H9 (cell line): ENCODE results near the gene RPP14. TPM values are rescaled to one million over a fixed set of nuclear protein-coding genes. Genes with fewer than 3 reads are reported as not detected.

Experiments
- DNase-seq: peaks from one replicate; pipeline ENCODE4 v3.0.0-alpha.2; 2017
- H2AFZ ChIP-seq: one replicate; pipeline ENCODE4 v1.6.1; 2013; ENCODE audit warnings: mild to moderate bottlenecking, low read length, control low read depth, moderate library complexity
- H2AK5ac ChIP-seq: 2 replicates; pipeline ENCODE4 v1.6.1; 2013; ENCODE audit warnings: low read length, control low read depth, mixed read lengths; ENCODE audit not compliant: insufficient read length
- H2BK120ac ChIP-seq: one replicate; pipeline ENCODE4 v1.6.1; 2013; ENCODE audit warnings: low read depth, mild to moderate bottlenecking, low read length, control low read depth, inconsistent platforms; ENCODE audit not compliant: poor library complexity, severe bottlenecking
- H2BK12ac ChIP-seq: 2 replicates; pipeline ENCODE4 v1.6.1; 2013; ENCODE audit warnings: low read length, control low read depth, mixed read lengths, low read depth; ENCODE audit not compliant: insufficient read length
- H2BK15ac ChIP-seq: 2 replicates; pipeline ENCODE4 v1.6.1; 2013; ENCODE audit warnings: low read depth, low read length, control low read depth
- H2BK20ac ChIP-seq: one replicate; pipeline ENCODE4 v1.6.1; 2013; ENCODE audit warnings: low read depth, mild to moderate bottlenecking, low read length, control low read depth, inconsistent platforms; ENCODE audit not compliant: poor library complexity, severe bottlenecking
- H2BK5ac ChIP-seq: 2 replicates; pipeline ENCODE4 v1.6.1; 2013; ENCODE audit warnings: low read length, control low read depth, mixed read lengths; ENCODE audit not compliant: insufficient read length
- H3K14ac ChIP-seq: 2 replicates; pipeline ENCODE4 v1.6.1; 2013; ENCODE audit warnings: low read length, control low read depth; ENCODE audit not compliant: insufficient read depth
- H3K18ac ChIP-seq: 2 replicates; pipeline ENCODE4 v1.6.1; 2013; ENCODE audit warnings: low read depth, mild to moderate bottlenecking, mixed read lengths, low read length, control low read depth; ENCODE audit not compliant: insufficient read length
- H3K23ac ChIP-seq: 2 replicates; pipeline ENCODE4 v1.6.1; 2013; ENCODE audit warnings: low read length, control low read depth, mixed read lengths, low read depth; ENCODE audit not compliant: insufficient read length
- H3K23me2 ChIP-seq: 2 replicates; pipeline ENCODE4 v1.6.1; 2013; ENCODE audit warnings: low read depth, mild to moderate bottlenecking, mixed read lengths, low read length, control low read depth; ENCODE audit not compliant: insufficient read length, poor library complexity, severe bottlenecking
- H3K27ac ChIP-seq: 2 replicates; pipeline ENCODE4 v1.5.1; 2013; ENCODE audit warnings: low read length, control low read depth, mixed read lengths, low read depth; ENCODE audit not compliant: insufficient read length
- H3K27me3 ChIP-seq: 2 replicates; pipeline ENCODE4 v1.6.1; 2013; ENCODE audit warnings: low read length, control low read depth, inconsistent platforms; ENCODE audit not compliant: insufficient read depth
- H3K4ac ChIP-seq: 2 replicates; pipeline ENCODE4 v1.6.1; 2013; ENCODE audit warnings: low read depth, mild to moderate bottlenecking, control low read depth, inconsistent platforms, low read length, moderate library complexity
- H3K4me1 ChIP-seq: 2 replicates; pipeline ENCODE4 v1.6.1; 2013; ENCODE audit warnings: low read length, control low read depth, inconsistent platforms; ENCODE audit not compliant: insufficient read depth
- H3K4me2 ChIP-seq: 2 replicates; pipeline ENCODE4 v1.6.1; 2013; ENCODE audit warnings: low read length, control low read depth, mixed read lengths; ENCODE audit not compliant: insufficient read length, insufficient read depth
- H3K56ac ChIP-seq: 2 replicates; pipeline ENCODE4 v1.6.1; 2013; ENCODE audit warnings: low read depth, mild to moderate bottlenecking, mixed read lengths, low read length, control low read depth; ENCODE audit not compliant: insufficient read length
- H3K79me1 ChIP-seq: 2 replicates; pipeline ENCODE4 v1.6.1; 2013; ENCODE audit warnings: low read depth, mild to moderate bottlenecking, moderate library complexity, low read length, control low read depth, inconsistent platforms; ENCODE audit not compliant: insufficient read depth, poor library complexity, severe bottlenecking
- H3K79me2 ChIP-seq: 2 replicates; pipeline ENCODE4 v1.6.1; 2013; ENCODE audit warnings: low read length, control low read depth, inconsistent platforms; ENCODE audit not compliant: insufficient read depth
- H3K9ac ChIP-seq: 2 replicates; pipeline ENCODE4 v1.6.1; 2013; ENCODE audit warnings: low read length, control low read depth, mixed read lengths; ENCODE audit not compliant: insufficient read length; ENCODE audit errors: extremely low read depth
- H3K9me3 ChIP-seq: one replicate; pipeline ENCODE4 v1.6.1; 2013; ENCODE audit warnings: low read depth, low read length, inconsistent platforms; ENCODE audit not compliant: control insufficient read depth
- H3T11ph ChIP-seq: one replicate; pipeline ENCODE4 v1.6.1; 2013; ENCODE audit warnings: mild to moderate bottlenecking, low read length, control low read depth, inconsistent platforms
- H4K20me1 ChIP-seq: one replicate; pipeline ENCODE4 v1.6.1; 2013; ENCODE audit not compliant: control insufficient read depth, insufficient read length, insufficient read depth
- H4K5ac ChIP-seq: 2 replicates; pipeline ENCODE4 v1.6.1; 2013; ENCODE audit warnings: low read depth, mild to moderate bottlenecking, mixed read lengths, low read length, control low read depth; ENCODE audit not compliant: insufficient read length
- H4K8ac ChIP-seq: replicated peaks from 2 replicates; pipeline ENCODE4 v1.6.1; 2013; ENCODE audit warnings: low read length, control low read depth, mixed read lengths, low read depth; ENCODE audit not compliant: insufficient read length
- H4K91ac ChIP-seq: 2 replicates; pipeline ENCODE4 v1.6.1; 2013; ENCODE audit warnings: low read depth, mild to moderate bottlenecking, moderate library complexity, mixed read lengths, low read length, control low read depth; ENCODE audit not compliant: insufficient read length
- H3K27ac Mint-ChIP-seq, 3 experiments: 2 replicates in 2 of 3; 3 replicates in 1 of 3; pipeline ENCODE4 v1.8.0; 2020 to 2021; ENCODE audit warnings: mixed read lengths in 3 of 3, mild to moderate bottlenecking in 1 of 3, moderate library complexity in 1 of 3
- H3K27me3 Mint-ChIP-seq: 2 replicates; pipeline ENCODE4 v1.8.0; 2021; ENCODE audit warnings: low read depth, mild to moderate bottlenecking, moderate library complexity, mixed read lengths
- H3K36me3 Mint-ChIP-seq, 3 experiments: 2 replicates in 2 of 3; 3 replicates in 1 of 3; pipeline ENCODE4 v1.8.0; 2020 to 2021; ENCODE audit warnings: low read depth in 3 of 3, mixed read lengths in 3 of 3; ENCODE audit not compliant: insufficient read depth in 1 of 3
- H3K4me1 Mint-ChIP-seq, 2 experiments: 2 replicates each; pipeline ENCODE4 v1.8.0; 2020; ENCODE audit warnings: mixed read lengths in 2 of 2
- H3K4me3 Mint-ChIP-seq, 2 experiments: 2 replicates in 1 of 2; 3 replicates in 1 of 2; pipeline ENCODE4 v1.8.0; 2020 to 2021; ENCODE audit warnings: mild to moderate bottlenecking in 2 of 2, mixed read lengths in 2 of 2, moderate library complexity in 1 of 2
- H3K9me3 Mint-ChIP-seq, 2 experiments: 2 replicates in 1 of 2; 3 replicates in 1 of 2; pipeline ENCODE4 v1.8.0; 2020; ENCODE audit warnings: mild to moderate bottlenecking in 2 of 2, mixed read lengths in 2 of 2, moderate library complexity in 1 of 2
- WGBS: extraction: QIAGEN DNeasy Blood & Tissue Kit; methylation state at CpG from one replicate; pipeline ENCODE4 v1.1.7; 2013; ENCODE audit warnings: missing lambda C conversion rate, low lambda C conversion rate, mixed read lengths; ENCODE audit not compliant: insufficient read length; ENCODE audit errors: extremely low coverage; 5-methylcytosine and 5-hydroxymethylcytosine counted together
- total RNA-seq: library from RNA; stranded (reverse); gene quantifications from 2 replicates; pipeline ENCODE4 v1.2.1, GENCODE V29; 2021
- TF ChIP-seq, protein P1 (sequence below): fragments of 200-600 bp; sonication (generic); conservative IDR thresholded peaks from 3 replicates; pipeline ENCODE4 v1.8.0; 2021; ENCODE audit warnings: antibody characterized with exemption, mild to moderate bottlenecking

The RPP14 gene
- total RNA-seq, 1 experiment from 2014 or later = 23.9 TPM

DNA sequence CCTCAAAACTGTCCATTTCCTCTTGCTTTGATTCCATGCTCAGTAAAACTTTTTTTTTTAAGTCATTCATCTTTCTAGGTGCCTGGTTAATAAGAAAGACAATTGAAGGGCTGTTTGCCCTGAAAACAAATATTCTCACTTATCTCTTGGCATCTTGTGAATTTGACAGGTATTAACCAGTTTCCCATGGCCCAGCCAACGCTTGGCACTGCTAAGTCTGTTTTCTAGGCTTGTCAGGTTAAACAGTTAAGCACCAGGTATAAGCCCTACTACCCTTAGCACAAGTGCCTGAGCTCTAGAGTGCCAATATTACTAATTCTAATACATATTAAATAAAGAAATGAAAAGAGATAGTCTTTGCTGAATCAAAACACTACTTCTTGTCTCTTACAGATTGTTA is 63.0 kb downstream of the RPP14 start:
- H3T11ph ChIP-seq = no peak overlapping the region
- Mint-ChIP-seq H3K36me3 (no peaks in the 10 kb centered on the region; a peak in 2 of 7 replicates), H3K27me3 (no peaks in the 10 kb centered on the region), H3K27ac (peak overlapping the region in 1 of 3 experiments; percentile 4; a peak in 1 of 7 replicates), H3K4me1 (peaks cover 13 to 16% of the 10 kb centered on the region in 2 experiments), H3K9me3 (no peaks in the 10 kb centered on the region), H3K4me3 (no peak overlapping the region)
- WGBS = no CpG with 5 or more reads among the region's 1 CpG
- H3K9ac ChIP-seq = no peak overlapping the region
- H3K27ac ChIP-seq = no peak overlapping the region
- H3K18ac ChIP-seq = no peak overlapping the region
- no peak overlapping the region for H2BK12ac ChIP-seq
- H3K4me2 ChIP-seq = no peak overlapping the region
- no peak overlapping the region for H2BK5ac ChIP-seq
- H3K4ac ChIP-seq = no peak overlapping the region
- no peak overlapping the region for H2BK15ac ChIP-seq
- TF ChIP-seq, protein P1, sequence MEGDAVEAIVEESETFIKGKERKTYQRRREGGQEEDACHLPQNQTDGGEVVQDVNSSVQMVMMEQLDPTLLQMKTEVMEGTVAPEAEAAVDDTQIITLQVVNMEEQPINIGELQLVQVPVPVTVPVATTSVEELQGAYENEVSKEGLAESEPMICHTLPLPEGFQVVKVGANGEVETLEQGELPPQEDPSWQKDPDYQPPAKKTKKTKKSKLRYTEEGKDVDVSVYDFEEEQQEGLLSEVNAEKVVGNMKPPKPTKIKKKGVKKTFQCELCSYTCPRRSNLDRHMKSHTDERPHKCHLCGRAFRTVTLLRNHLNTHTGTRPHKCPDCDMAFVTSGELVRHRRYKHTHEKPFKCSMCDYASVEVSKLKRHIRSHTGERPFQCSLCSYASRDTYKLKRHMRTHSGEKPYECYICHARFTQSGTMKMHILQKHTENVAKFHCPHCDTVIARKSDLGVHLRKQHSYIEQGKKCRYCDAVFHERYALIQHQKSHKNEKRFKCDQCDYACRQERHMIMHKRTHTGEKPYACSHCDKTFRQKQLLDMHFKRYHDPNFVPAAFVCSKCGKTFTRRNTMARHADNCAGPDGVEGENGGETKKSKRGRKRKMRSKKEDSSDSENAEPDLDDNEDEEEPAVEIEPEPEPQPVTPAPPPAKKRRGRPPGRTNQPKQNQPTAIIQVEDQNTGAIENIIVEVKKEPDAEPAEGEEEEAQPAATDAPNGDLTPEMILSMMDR = no peak
- H4K5ac ChIP-seq = no peak overlapping the region
- no peak for DNase-seq
- H3K56ac ChIP-seq = no peak overlapping the region
- H4K8ac ChIP-seq = no peak overlapping the region
- no peak overlapping the region for H2BK120ac ChIP-seq
- H3K79me2 ChIP-seq = no peaks in the 10 kb centered on the region
- no peaks in the 10 kb centered on the region for H3K27me3 ChIP-seq
- no peak overlapping the region for H2AFZ ChIP-seq
- H3K23ac ChIP-seq = no peak overlapping the region
- no peak overlapping the region for H3K14ac ChIP-seq
- H4K20me1 ChIP-seq = no peaks in the 10 kb centered on the region
- no peaks in the 10 kb centered on the region for H3K4me1 ChIP-seq
- no peaks in the 10 kb centered on the region for H3K23me2 ChIP-seq
- no peaks in the 10 kb centered on the region for H3K79me1 ChIP-seq
- no peak overlapping the region for H2BK20ac ChIP-seq
- no peak overlapping the region for H4K91ac ChIP-seq
- H3K9me3 ChIP-seq = no peaks in the 10 kb centered on the region
- H2AK5ac ChIP-seq = no peak overlapping the region

Other genes with a start within 250 kb of the RPP14 start
- not detected in 2 replicates for gene DNASE1L3, start 95.3 kb upstream of the RPP14 start, total RNA-seq
- 1.8 and 2.2 TPM in 2 replicates for gene ABHD6, start 68.5 kb upstream of the RPP14 start, total RNA-seq
- gene HTD2, start 275 bp downstream of the RPP14 start, total RNA-seq = 13.4 and 16.1 TPM in 2 replicates
- gene PXK, start 26.6 kb downstream of the RPP14 start, total RNA-seq = 3.3 and 3.4 TPM in 2 replicates
- 131 and 132 TPM in 2 replicates for gene PDHB, start 127.6 kb downstream of the RPP14 start, total RNA-seq
- 14.2 and 15.7 TPM in 2 replicates for gene KCTD6, start 185.9 kb downstream of the RPP14 start, total RNA-seq
- 0.85 and 1.6 TPM in 2 replicates for gene ACOX2, start 230.9 kb downstream of the RPP14 start, total RNA-seq